Glomerular visceral epithelial cell (primary cell): ENCODE data around the gene MACROD2.
A peak's percentile ranks its signal among the peaks of the same experiment; 100 is the strongest.

ENCODE experiments used
- DNase-seq: peaks from one replicate; pipeline ENCODE4 v3.0.0-alpha.2; 2016; ENCODE audit errors: extremely low spot score

Gene MACROD2

GRCh38 chr20:14470231-14470899 is 475.0 kb downstream of the MACROD2 start:
- DNase-seq = no peak

GRCh38 chr20:14470977-14471661 is 475.8 kb downstream of the MACROD2 start:
- DNase-seq = no peak

- DNase-seq = peak; percentile 77
These were observed 481.8 kb downstream of the MACROD2 start for GRCh38 chr20:14477125-14477524.

- no peak for DNase-seq
These were observed 482.8 kb downstream of the MACROD2 start for GRCh38 chr20:14478126-14478525.

- DNase-seq = peak; percentile 20
These were observed 486.5 kb downstream of the MACROD2 start for GRCh38 chr20:14481863-14482262.

GRCh38 chr20:14488212-14488611 is 492.9 kb downstream of the MACROD2 start:
- no peak for DNase-seq

GRCh38 chr20:14488756-14489479 is 493.6 kb downstream of the MACROD2 start:
- no peak for DNase-seq

GRCh38 chr20:14489544-14489943 is 494.2 kb downstream of the MACROD2 start:
- no peak for DNase-seq

- no peak for DNase-seq
These were observed 496.1 kb downstream of the MACROD2 start for GRCh38 chr20:14491436-14491835.

- no peak for DNase-seq
These were observed 498.1 kb downstream of the MACROD2 start for GRCh38 chr20:14493408-14493807.

GRCh38 chr20:14494355-14494754 is 499.0 kb downstream of the MACROD2 start:
- DNase-seq = no peak

- no peak for DNase-seq
These were observed 499.8 kb downstream of the MACROD2 start for GRCh38 chr20:14495066-14495465.

- DNase-seq = no peak
These were observed 501.7 kb downstream of the MACROD2 start for GRCh38 chr20:14497004-14497403.

- DNase-seq = peak; percentile 15
These were observed 503.5 kb downstream of the MACROD2 start for GRCh38 chr20:14498772-14499171.

- DNase-seq = no peak
These were observed 510.2 kb downstream of the MACROD2 start for GRCh38 chr20:14505476-14505875.

GRCh38 chr20:14507711-14508110 is 512.4 kb downstream of the MACROD2 start:
- no peak for DNase-seq

- DNase-seq = no peak
These were observed 515.0 kb downstream of the MACROD2 start for GRCh38 chr20:14510341-14510740.

- no peak for DNase-seq
These were observed 517.5 kb downstream of the MACROD2 start for GRCh38 chr20:14512839-14513238.

- DNase-seq = no peak
These were observed 523.3 kb downstream of the MACROD2 start for GRCh38 chr20:14518648-14519047.

- no peak for DNase-seq
These were observed 525.7 kb downstream of the MACROD2 start for GRCh38 chr20:14521016-14521415.

GRCh38 chr20:14521436-14521835 is 526.1 kb downstream of the MACROD2 start:
- no peak for DNase-seq

- DNase-seq = no peak
These were observed 527.3 kb downstream of the MACROD2 start for GRCh38 chr20:14522595-14522994.

GRCh38 chr20:14523090-14523489 is 527.8 kb downstream of the MACROD2 start:
- DNase-seq = no peak
